HCT116 (cell line): ENCODE measurements around the gene FAM170B. TPM values are rescaled to one million over a fixed set of nuclear protein-coding genes. Genes with fewer than 3 reads are reported as not detected.

Experiments used
- ATAC-seq: fragments of 200-7000 bp; cut with Tn5 transposase; 2 replicates; pipeline ENCODE4 v1.9.1; 2020; ENCODE audit warnings: mild to moderate bottlenecking, moderate library complexity
- BruUV-seq: library from RNA; stranded (reverse); fragments of 400-500 nt; replicated peaks from 2 replicates; lab custom pipeline; 2021; lab: Mats Ljungman, UMichigan
- CTCF ChIA-PET: fragments of 300-600 bp; sonication (Branson Sonifier 250); formaldehyde crosslinking; loops from one replicate; lab custom pipeline; 2021; ENCODE audit warnings: antibody characterized with exemption; lab: Charles Lee
- POLR2A ChIA-PET: fragments of 300-600, 350-600 bp; sonication (Branson Sonifier 250); formaldehyde crosslinking; loops from one replicate; lab custom pipeline; 2021; ENCODE audit warnings: antibody characterized with exemption; lab: Charles Lee
- RAD21 ChIA-PET, 2 experiments: fragments of 300-600 bp; sonication (Branson Sonifier 250); formaldehyde crosslinking; loops; one replicate each; lab custom pipeline; 2023; ENCODE audit warnings: low total read pairs in 2 of 2; ENCODE audit not compliant: uncharacterized antibody in 2 of 2, unreplicated experiment in 2 of 2, low non-redundant PET in 1 of 2; lab: Charles Lee
- DNase-seq: peaks from one replicate; pipeline ENCODE4 v3.0.0-alpha.2; 2010; ENCODE audit warnings: low read depth, low spot score
- H2AFZ ChIP-seq: fragments of 200-600 bp; shearing (Covaris generic), sonication (generic); 2 replicates; pipeline ENCODE4 v1.6.1; 2017; ENCODE audit warnings: low read depth, mixed run types, mixed read lengths, antibody characterized with exemption, low read length; ENCODE audit not compliant: poor library complexity, severe bottlenecking
- H3K27ac ChIP-seq: 2 replicates; pipeline ENCODE4 v1.5.1; 2012; ENCODE audit warnings: low read depth, low read length
- H3K27me3 ChIP-seq: fragments of 200-600 bp; sonication (generic); 2 replicates; pipeline ENCODE4 v1.6.1; 2016; ENCODE audit warnings: mixed run types, low read length, mixed read lengths; ENCODE audit not compliant: insufficient read depth
- H3K36me3 ChIP-seq, 2 experiments: fragments of 200-500 bp in 1 of 2; fragments of 200-600 bp in 1 of 2; sonication (Bioruptor generic) in 1 of 2; sonication (generic) in 1 of 2; 2 replicates each; pipeline versions ENCODE4 v1.5.1 to v1.6.1; 2014 to 2016; ENCODE audit warnings: low read length in 2 of 2, inconsistent platforms in 1 of 2, mixed read lengths in 1 of 2, mixed run types in 1 of 2; ENCODE audit not compliant: insufficient read depth in 2 of 2, control insufficient read depth in 1 of 2
- H3K4me1 ChIP-seq, 2 experiments: fragments of 200-600 bp in 1 of 2; sonication (generic) in 1 of 2; 2 replicates each; pipeline versions ENCODE4 v1.5.1 to v1.6.1; 2012 to 2017; ENCODE audit warnings: low read length in 2 of 2, inconsistent platforms in 1 of 2, mild to moderate bottlenecking in 1 of 2, mixed read lengths in 1 of 2, mixed run types in 1 of 2, moderate library complexity in 1 of 2; ENCODE audit not compliant: insufficient read depth in 2 of 2, control insufficient read depth in 1 of 2
- H3K4me2 ChIP-seq: fragments of 200-600 bp; sonication (generic); 2 replicates; pipeline ENCODE4 v1.6.1; 2017; ENCODE audit warnings: mixed run types, low read length, mixed read lengths
- H3K4me3 ChIP-seq, 2 experiments: fragments of 200-600 bp in 1 of 2; sonication (generic) in 1 of 2; replicated peaks in 1 of 2; 2 replicates each; pipeline ENCODE4 v1.5.1; 2011 to 2016; ENCODE audit warnings: low read length in 2 of 2, control low read depth in 1 of 2, low read depth in 1 of 2, mild to moderate bottlenecking in 1 of 2, mixed read lengths in 1 of 2, mixed run types in 1 of 2
- H3K79me2 ChIP-seq: fragments of 200-600 bp; sonication (generic); 2 replicates; pipeline ENCODE4 v1.6.1; 2017; ENCODE audit warnings: mild to moderate bottlenecking, mixed run types, low read length, moderate library complexity, mixed read lengths; ENCODE audit not compliant: insufficient read depth
- H3K9ac ChIP-seq: fragments of 200-600 bp; sonication (generic); 2 replicates; pipeline ENCODE4 v1.6.1; 2016; ENCODE audit warnings: low read length, mixed read lengths
- H3K9me2 ChIP-seq: fragments of 200-600 bp; sonication (generic), shearing (Covaris generic); 2 replicates; pipeline ENCODE4 v1.6.1; 2017; ENCODE audit warnings: mixed run types, mild to moderate bottlenecking, moderate library complexity; ENCODE audit not compliant: insufficient read depth
- H3K9me3 ChIP-seq, 2 experiments: fragments of 200-500 bp in 1 of 2; fragments of 200-600 bp in 1 of 2; sonication (Bioruptor generic) in 1 of 2; sonication (generic) in 1 of 2; 2 replicates each; pipeline ENCODE4 v1.6.1; 2014 to 2017; ENCODE audit warnings: low read length in 2 of 2, mixed read lengths in 2 of 2, inconsistent platforms in 1 of 2, low read depth in 1 of 2, mild to moderate bottlenecking in 1 of 2, mixed run types in 1 of 2, moderate library complexity in 1 of 2; ENCODE audit not compliant: control insufficient read depth in 1 of 2, insufficient read depth in 1 of 2
- H4K20me1 ChIP-seq: fragments of 200-600 bp; sonication (generic), shearing (Covaris generic); 2 replicates; pipeline ENCODE4 v1.6.1; 2017; ENCODE audit warnings: mixed run types, mild to moderate bottlenecking, moderate library complexity; ENCODE audit not compliant: insufficient read depth
- ATF3 ChIP-seq: IDR thresholded peaks from 2 replicates; pipeline ENCODE4 v1.6.1; 2012
- CTCF ChIP-seq, 3 experiments: fragments of 200-600 bp in 1 of 3; sonication (generic) in 1 of 3; IDR thresholded peaks in 2 of 3; conservative IDR thresholded peaks in 1 of 3; 2 replicates each; pipeline ENCODE4 v1.5.1; 2012 to 2017; ENCODE audit warnings: low read depth in 2 of 3, low read length in 2 of 3, antibody characterized with exemption in 1 of 3, borderline replicate concordance in 1 of 3, control low read depth in 1 of 3, mild to moderate bottlenecking in 1 of 3, mixed read lengths in 1 of 3, mixed run types in 1 of 3, moderate library complexity in 1 of 3; ENCODE audit not compliant: insufficient read depth in 1 of 3
- EGR1 ChIP-seq: IDR thresholded peaks from 2 replicates; pipeline ENCODE4 v1.6.1; 2012; ENCODE audit warnings: low read depth
- ELF1 ChIP-seq: IDR thresholded peaks from 2 replicates; pipeline ENCODE4 v1.6.1; 2012; ENCODE audit warnings: low read depth, borderline replicate concordance
- EZH2 ChIP-seq: fragments of 200-600 bp; sonication (generic); IDR thresholded peaks from 2 replicates; pipeline ENCODE4 v1.6.1; 2017; ENCODE audit warnings: antibody characterized with exemption, mixed run types
- POLR2A ChIP-seq: IDR thresholded peaks from 2 replicates; pipeline ENCODE4 v1.7.0; 2011; ENCODE audit warnings: borderline replicate concordance; ENCODE audit not compliant: insufficient read depth, insufficient read length; ENCODE audit errors: extremely low read depth
- REST ChIP-seq: IDR thresholded peaks from 2 replicates; pipeline ENCODE4 v1.6.1; 2012; ENCODE audit warnings: low read depth
- SP1 ChIP-seq: IDR thresholded peaks from 2 replicates; pipeline ENCODE4 v1.6.1; 2012; ENCODE audit warnings: low read depth
- TCF7L2 ChIP-seq: IDR thresholded peaks from 2 replicates; pipeline ENCODE4 v1.7.0; 2011; ENCODE audit warnings: borderline replicate concordance, inconsistent platforms; ENCODE audit not compliant: insufficient read depth, insufficient read length; ENCODE audit errors: extremely low read depth
- ZFX ChIP-seq: fragments of 450-650 bp; IDR thresholded peaks from 2 replicates; pipeline ENCODE4 v1.6.1; 2017
- ZNF274 ChIP-seq: fragments of 200-500 bp; sonication (Bioruptor generic); IDR thresholded peaks from 2 replicates; pipeline ENCODE4 v1.6.1; 2014; ENCODE audit warnings: mild to moderate bottlenecking, low read depth, low read length, inconsistent platforms
- intact Hi-C: fragments of 100-400 bp; cut with micrococcal nuclease; formaldehyde crosslinking; loops from 2 replicates; pipeline ENCODE4 v1.10.0; 2022
- total RNA-seq: library from RNA; stranded (reverse); gene quantifications from one replicate; pipeline ENCODE4 v1.2.1, GENCODE V29; 2021; ENCODE audit not compliant: unreplicated experiment

Gene FAM170B
- total RNA-seq, 1 experiment from 2014 or later = not detected

- H2AFZ ChIP-seq = no peak overlapping the region
- RAD21 ChIA-PET = no interaction called here
- no peak overlapping the region for H3K9ac ChIP-seq
- H3K4me1 ChIP-seq = no peaks in the 10 kb centered on the region
- H3K79me2 ChIP-seq = no peaks in the 10 kb centered on the region
- ATAC-seq (no peak), DNase-seq (no peak)
- no peaks in the 10 kb centered on the region for H3K9me2 ChIP-seq
- intact Hi-C loops = no loop called here
- no peak overlapping the region for H3K4me2 ChIP-seq
- H3K27ac ChIP-seq = no peak overlapping the region
- H3K9me3 ChIP-seq = no peaks in the 10 kb centered on the region
- H3K36me3 ChIP-seq = no peaks in the 10 kb centered on the region
- TF ChIP-seq EGR1 = no peak
- H4K20me1 ChIP-seq = no peaks in the 10 kb centered on the region
- POLR2A ChIA-PET = no interaction called here
- CTCF ChIA-PET = no interaction called here
- H3K27me3 ChIP-seq = peaks cover 66% of the 10 kb centered on the region
- BruUV-seq = no TSS peak
- H3K4me3 ChIP-seq = no peak overlapping the region
Measured at GRCh38 chr10:49149881-49150280, 16.1 kb upstream of the FAM170B start.

- intact Hi-C loops = no loop called here
- H3K9me3 ChIP-seq = no peaks in the 10 kb centered on the region
- ATAC-seq (no peak), DNase-seq (no peak)
- H4K20me1 ChIP-seq = no peaks in the 10 kb centered on the region
- no peak overlapping the region for H3K4me2 ChIP-seq
- H2AFZ ChIP-seq = no peak overlapping the region
- no peak overlapping the region for H3K27ac ChIP-seq
- peaks cover 0 to 10% of the 10 kb centered on the region in 2 experiments; a peak in 1 of 4 replicates for H3K4me1 ChIP-seq
- RAD21 ChIA-PET = no interaction called here
- no peaks in the 10 kb centered on the region for H3K36me3 ChIP-seq
- no peaks in the 10 kb centered on the region for H3K79me2 ChIP-seq
- BruUV-seq = no TSS peak
- CTCF ChIA-PET = no interaction called here
- no peak overlapping the region for H3K9ac ChIP-seq
- H3K9me2 ChIP-seq = no peaks in the 10 kb centered on the region
- POLR2A ChIA-PET = no interaction called here
- H3K4me3 ChIP-seq = no peak overlapping the region
- peaks cover 27% of the 10 kb centered on the region; the same call in 1 of the 2 replicates for H3K27me3 ChIP-seq
- no peak for TF ChIP-seq REST
- no peak for TF ChIP-seq POLR2A
- no peak for TF ChIP-seq ELF1
- TF ChIP-seq EZH2 = no peak
- TF ChIP-seq TCF7L2 = no peak
- TF ChIP-seq ZNF274 = no peak
- no peak for TF ChIP-seq CTCF (IDR thresholded peaks at IDR 0.05 in 2 of 3, conservative IDR thresholded peaks at IDR 0.05 in 1 of 3; ENCODE audit: borderline replicate concordance in 1 of 3, insufficient read depth in 1 of 3, low read depth in 2 of 3, low read length in 2 of 3)
- TF ChIP-seq ZFX = no peak
- TF ChIP-seq ATF3 = no peak
- no peak for TF ChIP-seq SP1
Measured at GRCh38 chr10:49144058-49144720, 10.4 kb upstream of the FAM170B start.
